Measurements from ENCODE around the gene KIF5C.

- no peak for TF ChIP-seq CTCF (IDR thresholded peaks at IDR 0.05)
- no peak for TF ChIP-seq POLR2AphosphoS5 (IDR thresholded peaks at IDR 0.05)
Observed at GRCh38 chr2:148842050-148842449, 33.0 kb upstream of the KIF5C start.

Measured in breast epithelium (tissue), 3 donors.